Peyer's patch (tissue), 4 donors: Measurements from ENCODE around the gene COTL1.

Source experiments
- POLR2A ChIP-seq, 2 donors: fragments of 450-650 bp; IDR thresholded peaks; one replicate each; pipeline ENCODE4 v1.5.1; 2017; ENCODE audit warnings: antibody characterized with exemption in 2 of 2, mild to moderate bottlenecking in 2 of 2, moderate library complexity in 2 of 2
- TF ChIP-seq, protein P1 (sequence below), 6 experiments: fragments of 450-650 bp in 4 of 6; fragments of 200-600 bp in 2 of 6; sonication (generic) in 1 of 6; IDR thresholded peaks; one replicate each; pipeline ENCODE4 v1.5.1; 2017 to 2019; ENCODE audit warnings: antibody characterized with exemption in 6 of 6, mild to moderate bottlenecking in 3 of 6, moderate library complexity in 1 of 6

DNA sequence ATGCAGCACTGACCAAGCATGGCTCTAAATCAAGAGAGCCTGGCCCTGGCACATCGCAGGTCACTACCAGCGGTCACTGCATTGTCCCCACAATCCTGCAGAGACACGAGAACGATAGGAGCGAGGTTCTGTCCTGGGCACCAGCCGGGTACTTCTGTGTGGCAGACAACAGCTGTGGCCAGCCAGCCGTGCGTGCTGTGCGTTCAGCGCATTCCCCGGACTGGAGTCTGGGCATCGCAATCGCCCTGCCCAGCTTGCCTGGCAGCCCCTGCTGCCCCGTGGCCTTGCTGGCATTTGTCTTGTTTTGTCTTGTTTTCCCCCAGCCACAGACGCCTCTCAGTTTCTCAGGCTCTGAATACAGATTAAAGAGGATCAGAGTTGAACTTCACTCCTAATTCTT lies 33.9 kb downstream of the COTL1 start:
- TF ChIP-seq, protein P1, sequence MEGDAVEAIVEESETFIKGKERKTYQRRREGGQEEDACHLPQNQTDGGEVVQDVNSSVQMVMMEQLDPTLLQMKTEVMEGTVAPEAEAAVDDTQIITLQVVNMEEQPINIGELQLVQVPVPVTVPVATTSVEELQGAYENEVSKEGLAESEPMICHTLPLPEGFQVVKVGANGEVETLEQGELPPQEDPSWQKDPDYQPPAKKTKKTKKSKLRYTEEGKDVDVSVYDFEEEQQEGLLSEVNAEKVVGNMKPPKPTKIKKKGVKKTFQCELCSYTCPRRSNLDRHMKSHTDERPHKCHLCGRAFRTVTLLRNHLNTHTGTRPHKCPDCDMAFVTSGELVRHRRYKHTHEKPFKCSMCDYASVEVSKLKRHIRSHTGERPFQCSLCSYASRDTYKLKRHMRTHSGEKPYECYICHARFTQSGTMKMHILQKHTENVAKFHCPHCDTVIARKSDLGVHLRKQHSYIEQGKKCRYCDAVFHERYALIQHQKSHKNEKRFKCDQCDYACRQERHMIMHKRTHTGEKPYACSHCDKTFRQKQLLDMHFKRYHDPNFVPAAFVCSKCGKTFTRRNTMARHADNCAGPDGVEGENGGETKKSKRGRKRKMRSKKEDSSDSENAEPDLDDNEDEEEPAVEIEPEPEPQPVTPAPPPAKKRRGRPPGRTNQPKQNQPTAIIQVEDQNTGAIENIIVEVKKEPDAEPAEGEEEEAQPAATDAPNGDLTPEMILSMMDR (IDR thresholded peaks at IDR 0.05), result no peak
- no peak for TF ChIP-seq POLR2A (IDR thresholded peaks at IDR 0.05)
